ENCODE results near the gene AEN. TPM values are rescaled to one million over a fixed set of nuclear protein-coding genes. Genes with fewer than 3 reads are reported as not detected.

Gene AEN
- polyA plus RNA-seq, 4 donors: 5.4 to 16.8 (median 11.3) TPM

DNA sequence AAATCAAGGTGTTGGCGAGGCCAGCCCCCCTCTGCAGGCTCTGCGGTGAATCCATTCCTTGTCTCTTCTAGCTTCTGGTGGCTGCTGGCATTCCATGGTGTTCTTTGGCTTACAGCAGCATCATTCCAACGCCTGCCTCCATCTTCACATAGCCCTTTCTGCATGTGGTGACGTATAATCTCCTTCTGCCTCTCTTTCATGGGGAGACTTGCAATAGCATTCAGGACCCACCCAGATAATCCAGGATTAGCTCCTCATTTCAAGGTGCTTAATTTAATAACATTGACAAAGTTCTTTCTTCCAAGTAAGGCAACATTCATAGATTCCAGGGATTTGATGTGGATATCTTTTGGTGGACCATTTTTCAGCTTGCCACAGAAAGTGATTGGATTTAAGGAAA is 53.5 kb downstream of the AEN start:
- Histone ChIP-seq H3K4me3 (ENCODE audit: low read depth in 1 of 3, low read length in 3 of 3) (no peak overlapping the region), H3K4me1 (ENCODE audit: control insufficient read depth in 3 of 3, insufficient read depth in 2 of 3, low read depth in 1 of 3, low read length in 2 of 3) (no peaks in the 10 kb centered on the region), H3K27me3 (ENCODE audit: control insufficient read depth in 3 of 3, insufficient read depth in 3 of 3, low read length in 3 of 3) (no peaks in the 10 kb centered on the region), H3K36me3 (ENCODE audit: control insufficient read depth in 3 of 3, insufficient read depth in 2 of 3, low read depth in 1 of 3, low read length in 3 of 3) (no peaks in the 10 kb centered on the region), H3K9me3 (ENCODE audit: control insufficient read depth in 2 of 2, insufficient read depth in 1 of 2, low read depth in 1 of 2, low read length in 1 of 2) (no peaks in the 10 kb centered on the region), H3K27ac (ENCODE audit: low read depth in 1 of 3, low read length in 2 of 3) (no peak overlapping the region)
- no peak for DNase-seq
- 78% methylated on average over 4 of the region's 4 CpGs for WGBS, 3 donors
- FAIRE-seq: no peak

DNA sequence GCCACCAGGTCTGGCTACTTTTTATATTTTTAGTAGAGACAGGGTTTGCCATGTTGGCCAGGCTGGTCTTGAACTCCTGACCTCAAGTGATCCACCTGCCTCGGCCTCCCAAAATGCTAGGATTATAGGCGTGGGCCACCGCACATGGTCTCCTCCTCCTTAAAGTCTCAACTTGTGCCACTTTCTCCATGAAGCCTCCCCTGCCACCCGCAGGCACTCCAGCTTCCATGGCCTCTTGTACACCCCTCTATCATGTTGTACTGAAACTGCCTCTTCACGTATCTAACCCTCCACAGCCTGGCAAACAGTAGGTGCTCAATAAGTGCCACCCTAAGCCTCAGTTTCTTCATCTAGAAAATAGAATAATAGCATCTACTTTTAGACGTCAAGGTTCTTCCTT is 57.6 kb downstream of the AEN start:
- WGBS, 3 donors: 93 to 96% (median 95%) methylated on average over 6 of the region's 6 CpGs
- Histone ChIP-seq H3K27me3 (ENCODE audit: control insufficient read depth in 3 of 3, insufficient read depth in 3 of 3, low read length in 3 of 3) (no peaks in the 10 kb centered on the region), H3K4me1 (ENCODE audit: control insufficient read depth in 3 of 3, insufficient read depth in 2 of 3, low read depth in 1 of 3, low read length in 2 of 3) (peaks cover 0 to 10% (median 0%) of the 10 kb centered on the region in 3 donors), H3K9me3 (ENCODE audit: control insufficient read depth in 2 of 2, insufficient read depth in 1 of 2, low read depth in 1 of 2, low read length in 1 of 2) (no peaks in the 10 kb centered on the region), H3K36me3 (ENCODE audit: control insufficient read depth in 3 of 3, insufficient read depth in 2 of 3, low read depth in 1 of 3, low read length in 3 of 3) (no peaks in the 10 kb centered on the region), H3K27ac (ENCODE audit: low read depth in 1 of 3, low read length in 2 of 3) (no peak overlapping the region), H3K4me3 (ENCODE audit: low read depth in 1 of 3, low read length in 3 of 3) (no peak overlapping the region)
- no peak for FAIRE-seq
- DNase-seq: no peak

DNA sequence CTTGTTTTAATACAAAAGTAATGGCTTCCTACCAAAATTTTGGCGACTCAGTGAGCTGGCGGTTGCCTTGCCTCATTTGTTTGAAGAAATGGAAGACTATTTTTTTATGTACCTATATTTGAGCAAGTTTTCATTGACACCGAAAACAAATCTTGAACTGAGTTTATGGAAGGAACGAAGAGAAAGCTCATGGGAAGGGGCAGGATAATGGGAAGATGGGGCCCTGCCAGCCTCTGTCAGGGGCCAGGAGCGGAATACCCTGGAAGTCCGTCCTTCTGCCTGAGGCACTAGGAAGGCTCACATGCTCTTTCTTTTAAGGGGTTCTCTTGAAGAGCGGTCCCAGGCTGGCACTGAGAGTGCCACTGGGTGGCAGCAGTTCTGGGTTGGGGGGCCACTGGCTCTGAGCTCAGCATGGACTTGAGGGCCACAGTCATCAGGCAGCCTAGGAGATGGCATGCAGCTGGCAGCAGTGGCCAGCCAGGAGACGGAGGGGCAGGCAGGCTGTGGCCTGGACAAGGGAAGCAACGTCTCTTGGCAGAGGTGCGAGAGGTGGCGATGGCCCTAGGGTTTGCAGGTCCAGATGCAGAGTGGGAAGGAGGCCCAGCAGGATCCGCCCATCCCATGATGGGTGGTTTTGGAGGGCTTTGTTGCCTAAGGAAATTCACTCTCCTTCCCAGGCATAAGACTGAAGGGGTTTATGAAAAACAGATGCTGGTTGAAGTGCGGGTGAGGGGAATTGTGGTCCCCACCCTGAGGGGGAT is 59.3 kb downstream of the AEN start:
- Histone ChIP-seq H3K36me3 (ENCODE audit: control insufficient read depth in 3 of 3, insufficient read depth in 2 of 3, low read depth in 1 of 3, low read length in 3 of 3) (no peaks in the 10 kb centered on the region), H3K27ac (ENCODE audit: low read depth in 1 of 3, low read length in 2 of 3) (no peak overlapping the region), H3K4me3 (ENCODE audit: low read depth in 1 of 3, low read length in 3 of 3) (no peak overlapping the region), H3K4me1 (ENCODE audit: control insufficient read depth in 3 of 3, insufficient read depth in 2 of 3, low read depth in 1 of 3, low read length in 2 of 3) (peaks cover 0 to 10% (median 0%) of the 10 kb centered on the region in 3 donors), H3K27me3 (ENCODE audit: control insufficient read depth in 3 of 3, insufficient read depth in 3 of 3, low read length in 3 of 3) (no peaks in the 10 kb centered on the region), H3K9me3 (ENCODE audit: control insufficient read depth in 2 of 2, insufficient read depth in 1 of 2, low read depth in 1 of 2, low read length in 1 of 2) (no peaks in the 10 kb centered on the region)
- FAIRE-seq (no peak), DNase-seq (no peak)
- 91 to 96% (median 93%) methylated on average over 13 of the region's 13 CpGs for WGBS, 3 donors

DNA sequence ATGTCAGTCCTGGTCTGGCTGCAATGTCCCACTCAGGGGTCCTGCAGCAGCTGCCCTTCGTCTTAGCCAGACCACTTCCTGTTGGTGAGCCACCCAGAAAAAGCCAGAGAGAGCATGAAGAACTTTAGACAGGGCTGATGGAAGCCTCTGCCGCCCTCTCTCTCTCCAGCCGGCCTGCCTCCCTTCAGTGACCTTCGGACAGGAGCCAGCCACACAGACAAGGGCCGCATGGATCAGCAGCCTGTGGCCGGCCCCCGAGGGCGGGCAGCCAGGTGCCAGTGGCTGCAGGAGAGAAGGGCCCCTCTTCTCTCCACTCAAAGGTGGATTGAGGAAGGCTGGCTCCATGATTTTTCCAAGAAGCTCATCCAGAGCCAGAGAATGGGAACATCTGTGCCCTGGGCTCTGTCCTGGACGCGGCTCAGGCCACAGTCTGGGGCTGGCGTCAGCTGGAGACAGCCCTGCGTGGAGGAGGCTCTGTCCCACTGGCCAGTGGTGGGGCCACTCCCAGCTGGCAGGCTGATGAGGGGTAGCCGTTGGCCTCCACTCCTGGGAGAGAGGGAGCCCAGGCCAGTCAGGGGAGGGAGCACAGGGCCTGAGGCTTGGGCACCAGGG is 60.6 kb downstream of the AEN start:
- WGBS, 3 donors: 27 to 49% (median 42%) methylated on average over 12 to 13 of the region's 13 CpGs
- peaks cover 0 to 10% (median 0%) of the 10 kb centered on the region in 3 donors for H3K4me1 ChIP-seq (ENCODE audit: control insufficient read depth in 3 of 3, insufficient read depth in 2 of 3, low read depth in 1 of 3, low read length in 2 of 3)
- no peaks in the 10 kb centered on the region for H3K9me3 ChIP-seq (ENCODE audit: control insufficient read depth in 2 of 2, insufficient read depth in 1 of 2, low read depth in 1 of 2, low read length in 1 of 2)
- no peak for FAIRE-seq
- H3K27me3 ChIP-seq (ENCODE audit: control insufficient read depth in 3 of 3, insufficient read depth in 3 of 3, low read length in 3 of 3): no peaks in the 10 kb centered on the region
- H3K27ac ChIP-seq (ENCODE audit: low read depth in 1 of 3, low read length in 2 of 3): peak overlapping the region in 1 of 3 donors; percentile 51
- peak in 1 of 2 donors; percentile 61 for DNase-seq
- H3K4me3 ChIP-seq (ENCODE audit: low read depth in 1 of 3, low read length in 3 of 3): no peak overlapping the region
- H3K36me3 ChIP-seq (ENCODE audit: control insufficient read depth in 3 of 3, insufficient read depth in 2 of 3, low read depth in 1 of 3, low read length in 3 of 3): no peaks in the 10 kb centered on the region

Other genes with a start within 250 kb of the AEN start
- gene MRPL46, start 154.0 kb upstream of the AEN start, polyA plus RNA-seq: 10 to 100 TPM; 29.9 to 61.7 (median 45.0) TPM
- gene MRPS11, start 153.6 kb upstream of the AEN start, polyA plus RNA-seq: 10 to 100 TPM; 37.7 to 79.8 (median 63.9) TPM
- 10 to 100 TPM in 1 of 4 donors, 1 to 10 TPM in 3; 1.1 to 14.0 (median 3.5) TPM for gene DET1, start 74.7 kb upstream of the AEN start, polyA plus RNA-seq
- gene ISG20, start 17.7 kb downstream of the AEN start, polyA plus RNA-seq: 100 to 1,000 TPM in 2 of 4 donors, 10 to 100 TPM in 1, 1 to 10 TPM in 1; 4.1 to 434 (median 98.1) TPM
- gene ACAN, start 182.1 kb downstream of the AEN start, polyA plus RNA-seq: under 1 TPM in 2 of 4 donors, not detected in 2; 0.09 to 0.27 TPM

Measured in small intestine (tissue), 7 donors.